ENCODE measurements around the gene NKD2.

NKD2 gene

GRCh38 chr5:1029945-1030625, 21.5 kb downstream of the NKD2 start:
- no peak for DNase-seq (ENCODE audit: low read depth, low spot score)

GRCh38 chr5:1030801-1031271, 22.2 kb downstream of the NKD2 start:
- DNase-seq (ENCODE audit: low read depth, low spot score), result no peak

GRCh38 chr5:1031306-1031959, 22.8 kb downstream of the NKD2 start:
- DNase-seq (ENCODE audit: low read depth, low spot score), result no peak

GRCh38 chr5:1032011-1032410, 23.4 kb downstream of the NKD2 start:
- DNase-seq (ENCODE audit: low read depth, low spot score), result no peak

GRCh38 chr5:1032551-1033027, 24.0 kb downstream of the NKD2 start:
- no peak for DNase-seq (ENCODE audit: low read depth, low spot score)

- DNase-seq (ENCODE audit: low read depth, low spot score), result no peak
Observed at GRCh38 chr5:1033178-1033577, 24.6 kb downstream of the NKD2 start.

GRCh38 chr5:1033606-1034420, 25.2 kb downstream of the NKD2 start:
- DNase-seq (ENCODE audit: low read depth, low spot score), result no peak

- no peak for DNase-seq (ENCODE audit: low read depth, low spot score)
Observed at GRCh38 chr5:1034421-1034905, 25.9 kb downstream of the NKD2 start.

GRCh38 chr5:1034986-1035385, 26.4 kb downstream of the NKD2 start:
- no peak for DNase-seq (ENCODE audit: low read depth, low spot score)

- DNase-seq (ENCODE audit: low read depth, low spot score), result no peak
Observed at GRCh38 chr5:1035421-1036405, 27.1 kb downstream of the NKD2 start.

GRCh38 chr5:1036504-1037122, 28.0 kb downstream of the NKD2 start:
- no peak for DNase-seq (ENCODE audit: low read depth, low spot score)

GRCh38 chr5:1037123-1037670, 28.6 kb downstream of the NKD2 start:
- no peak for DNase-seq (ENCODE audit: low read depth, low spot score)

GRCh38 chr5:1037671-1038416, 29.2 kb downstream of the NKD2 start:
- no peak for DNase-seq (ENCODE audit: low read depth, low spot score)

- DNase-seq (ENCODE audit: low read depth, low spot score), result no peak
Observed at GRCh38 chr5:1038417-1039209, 30.0 kb downstream of the NKD2 start.

GRCh38 chr5:1039210-1039548, 30.6 kb downstream of the NKD2 start:
- no peak for DNase-seq (ENCODE audit: low read depth, low spot score)

- DNase-seq (ENCODE audit: low read depth, low spot score), result no peak
Observed at GRCh38 chr5:1039706-1040260, 31.2 kb downstream of the NKD2 start.

- DNase-seq (ENCODE audit: low read depth, low spot score), result no peak
Observed at GRCh38 chr5:1040571-1040970, 32.0 kb downstream of the NKD2 start.

Measured in activated naive CD8-positive, alpha-beta T cell treated with anti-CD3 and anti-CD28 coated beads, Interleukin-2, amount 50 U/mL, for 16 hours (primary cell).